Neural crest cell (in vitro differentiated cells): ENCODE data around the gene ABHD1. TPM values are rescaled to one million over a fixed set of nuclear protein-coding genes. Genes with fewer than 3 reads are reported as not detected.

Experiments used
- DNase-seq: peaks from one replicate; pipeline ENCODE4 v3.0.0; 2021; ENCODE audit warnings: low read depth, mixed read lengths, low spot score
- H3K27ac Mint-ChIP-seq: one replicate; pipeline ENCODE4 v1.8.0; 2021; ENCODE audit warnings: mild to moderate bottlenecking, mixed read lengths; ENCODE audit not compliant: unreplicated experiment
- H3K27me3 Mint-ChIP-seq: 2 replicates; pipeline ENCODE4 v1.8.0; 2021; ENCODE audit warnings: low read depth, mild to moderate bottlenecking, mixed read lengths
- H3K36me3 Mint-ChIP-seq: 2 replicates; pipeline ENCODE4 v1.8.0; 2021; ENCODE audit warnings: low read depth, mild to moderate bottlenecking, mixed read lengths
- H3K4me1 Mint-ChIP-seq: 2 replicates; pipeline ENCODE4 v1.8.0; 2021; ENCODE audit warnings: mixed read lengths
- H3K4me3 Mint-ChIP-seq: one replicate; pipeline ENCODE4 v1.8.0; 2021; ENCODE audit warnings: mild to moderate bottlenecking, mixed read lengths
- H3K9me3 Mint-ChIP-seq: 2 replicates; pipeline ENCODE4 v1.8.0; 2021; ENCODE audit warnings: mixed read lengths
- total RNA-seq: library from RNA; stranded (reverse); gene quantifications from 2 replicates; pipeline ENCODE4 v1.2.1, GENCODE V29; 2021
- TF ChIP-seq, protein P1 (sequence below): fragments of 200-600 bp; sonication (generic); conservative IDR thresholded peaks from 2 replicates; pipeline ENCODE4 v1.5.0; 2021; ENCODE audit warnings: antibody characterized with exemption, mild to moderate bottlenecking

Gene ABHD1
- total RNA-seq, 1 donor from 2014 or later = 0.47 TPM

DNA sequence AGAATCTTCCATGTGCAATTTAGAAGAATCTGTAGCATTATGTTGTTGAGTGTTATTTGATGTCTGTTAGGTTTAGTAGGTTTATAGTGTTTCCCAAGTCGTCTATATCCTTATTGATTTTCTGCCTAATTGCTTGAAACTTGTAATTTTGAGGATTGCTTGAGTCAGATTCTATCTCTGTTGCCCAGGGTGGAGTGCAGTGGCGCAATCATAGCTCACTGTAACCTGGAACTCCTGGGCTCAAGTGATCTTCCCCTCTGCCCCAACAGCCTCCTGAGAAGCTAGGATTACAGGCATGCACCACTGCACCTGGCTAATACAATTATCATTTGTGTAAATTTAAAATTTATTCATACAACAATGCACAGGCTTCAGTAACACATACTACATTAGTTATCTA lies 22.1 kb downstream of the ABHD1 start:
- peaks cover 5% of the 10 kb centered on the region for H3K9me3 Mint-ChIP-seq
- peaks cover 22% of the 10 kb centered on the region for H3K27me3 Mint-ChIP-seq
- no peak for DNase-seq
- no peak overlapping the region for H3K4me3 Mint-ChIP-seq
- H3K36me3 Mint-ChIP-seq = no peaks in the 10 kb centered on the region
- TF ChIP-seq, protein P1, sequence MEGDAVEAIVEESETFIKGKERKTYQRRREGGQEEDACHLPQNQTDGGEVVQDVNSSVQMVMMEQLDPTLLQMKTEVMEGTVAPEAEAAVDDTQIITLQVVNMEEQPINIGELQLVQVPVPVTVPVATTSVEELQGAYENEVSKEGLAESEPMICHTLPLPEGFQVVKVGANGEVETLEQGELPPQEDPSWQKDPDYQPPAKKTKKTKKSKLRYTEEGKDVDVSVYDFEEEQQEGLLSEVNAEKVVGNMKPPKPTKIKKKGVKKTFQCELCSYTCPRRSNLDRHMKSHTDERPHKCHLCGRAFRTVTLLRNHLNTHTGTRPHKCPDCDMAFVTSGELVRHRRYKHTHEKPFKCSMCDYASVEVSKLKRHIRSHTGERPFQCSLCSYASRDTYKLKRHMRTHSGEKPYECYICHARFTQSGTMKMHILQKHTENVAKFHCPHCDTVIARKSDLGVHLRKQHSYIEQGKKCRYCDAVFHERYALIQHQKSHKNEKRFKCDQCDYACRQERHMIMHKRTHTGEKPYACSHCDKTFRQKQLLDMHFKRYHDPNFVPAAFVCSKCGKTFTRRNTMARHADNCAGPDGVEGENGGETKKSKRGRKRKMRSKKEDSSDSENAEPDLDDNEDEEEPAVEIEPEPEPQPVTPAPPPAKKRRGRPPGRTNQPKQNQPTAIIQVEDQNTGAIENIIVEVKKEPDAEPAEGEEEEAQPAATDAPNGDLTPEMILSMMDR = no peak
- no peak overlapping the region for H3K27ac Mint-ChIP-seq
- no peaks in the 10 kb centered on the region for H3K4me1 Mint-ChIP-seq

DNA sequence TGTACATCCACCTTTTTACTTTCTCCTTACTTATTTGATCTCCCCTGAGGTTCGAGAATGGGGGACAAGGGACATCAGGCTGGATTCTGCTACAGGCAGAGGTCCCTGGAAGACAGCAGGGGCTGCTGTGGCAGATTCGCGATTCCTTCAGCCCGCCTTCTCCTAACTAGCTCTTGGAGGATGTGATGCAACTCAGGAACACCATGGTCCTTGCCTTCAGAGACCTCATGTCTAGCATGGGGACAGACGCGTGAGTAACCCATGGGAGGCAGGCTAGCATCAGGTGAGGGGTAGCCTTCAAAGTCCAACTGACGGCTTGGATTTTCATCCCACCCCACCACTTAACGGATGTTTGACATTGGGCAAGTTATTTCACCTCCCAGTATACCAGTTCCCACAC lies 24.3 kb downstream of the ABHD1 start:
- Mint-ChIP-seq H3K36me3 (no peaks in the 10 kb centered on the region), H3K27me3 (peaks cover 18% of the 10 kb centered on the region), H3K27ac (no peak overlapping the region), H3K9me3 (peaks cover 3% of the 10 kb centered on the region), H3K4me3 (no peak overlapping the region), H3K4me1 (no peaks in the 10 kb centered on the region)
- no peak for DNase-seq
- TF ChIP-seq, protein P1 = no peak

DNA sequence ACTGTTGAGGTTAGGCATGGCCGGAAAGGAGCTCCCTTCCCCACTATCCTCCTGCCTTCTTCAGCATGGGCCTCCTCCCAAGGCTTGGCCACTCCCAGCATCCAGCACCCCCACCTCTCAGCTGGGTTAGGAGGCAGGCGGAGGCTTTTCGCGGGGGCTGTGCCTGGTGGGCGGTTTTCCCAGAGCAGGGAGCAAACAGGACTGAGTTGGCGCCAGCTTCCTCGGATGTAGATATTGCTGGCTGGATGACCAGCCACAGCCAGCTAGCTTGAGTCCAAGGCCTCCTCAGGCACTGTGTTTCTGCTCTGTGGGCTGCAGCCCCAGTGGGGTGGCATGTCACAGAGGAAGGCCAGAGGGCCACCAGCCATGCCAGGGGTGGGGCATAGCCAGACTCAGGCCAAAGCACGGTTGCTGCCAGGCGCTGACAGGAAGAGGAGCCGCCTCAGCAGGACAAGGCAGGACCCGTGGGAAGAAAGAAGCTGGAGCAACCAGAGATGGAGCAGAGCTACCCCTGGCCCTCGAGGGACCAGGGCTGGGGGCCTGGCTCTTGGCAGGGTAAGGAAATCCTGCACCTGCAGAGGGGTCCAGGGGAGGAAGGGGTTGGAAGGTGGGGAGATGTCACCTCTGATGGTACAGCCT lies 25.3 kb downstream of the ABHD1 start, which contains the start of gene TCF23:
TSS of gene TCF23 (plus strand) at position 204 of the 639 bp plus-strand sequence. CDS start at position 334, 130 bp downstream.
- Mint-ChIP-seq H3K27ac (no peak within 1 kb of the TSS), H3K36me3 (no peaks in the 10 kb centered on the region), H3K9me3 (no peaks in the 10 kb centered on the region), H3K4me1 (no peaks in the 10 kb centered on the region), H3K4me3 (no peak within 1 kb of the TSS), H3K27me3 (peaks cover 9% of the 10 kb centered on the region)
- TF ChIP-seq, protein P1 = no peak
- no peak for DNase-seq

DNA sequence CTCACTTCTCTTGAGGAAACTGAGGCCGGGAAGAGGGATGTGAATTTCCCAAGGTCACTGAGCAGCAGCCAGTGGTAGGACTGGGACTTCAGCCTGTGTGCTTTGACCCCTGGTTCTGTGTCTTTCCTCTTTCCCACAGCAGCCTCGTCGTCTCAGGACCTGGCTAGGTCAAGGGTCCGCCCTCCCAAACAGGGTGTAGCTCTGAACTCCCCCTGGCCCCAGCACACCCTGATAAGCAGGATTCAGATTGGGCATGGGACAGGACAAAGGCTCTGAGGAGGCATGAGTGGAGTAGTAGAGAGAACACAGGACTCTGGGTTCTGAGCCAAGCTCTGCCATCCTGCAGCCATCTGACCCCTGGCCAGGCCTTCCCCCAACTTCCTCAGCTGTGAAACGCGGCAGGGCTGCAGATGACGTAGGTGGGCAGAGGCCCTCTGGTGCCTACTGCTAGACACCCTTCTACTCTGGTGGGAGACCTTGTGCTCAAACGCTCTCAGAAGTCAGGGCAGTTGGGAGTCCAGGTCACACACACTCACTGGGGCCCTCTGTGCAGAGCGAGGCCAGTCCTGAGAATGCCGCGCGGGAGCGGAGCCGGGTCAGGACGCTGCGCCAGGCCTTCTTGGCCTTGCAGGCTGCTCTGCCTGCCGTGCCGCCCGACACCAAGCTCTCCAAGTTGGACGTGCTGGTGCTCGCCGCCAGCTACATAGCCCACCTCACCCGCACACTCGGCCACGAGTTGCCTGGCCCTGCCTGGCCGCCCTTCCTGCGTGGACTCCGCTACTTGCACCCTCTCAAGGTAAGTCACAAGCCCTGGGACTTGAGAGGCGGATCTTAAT lies 26.2 kb downstream of the ABHD1 start:
- H3K9me3 Mint-ChIP-seq = no peaks in the 10 kb centered on the region
- no peaks in the 10 kb centered on the region for H3K4me1 Mint-ChIP-seq
- H3K27ac Mint-ChIP-seq = no peak overlapping the region
- no peaks in the 10 kb centered on the region for H3K36me3 Mint-ChIP-seq
- DNase-seq = no peak
- TF ChIP-seq, protein P1 = no peak
- H3K27me3 Mint-ChIP-seq = peaks cover 2% of the 10 kb centered on the region
- no peak overlapping the region for H3K4me3 Mint-ChIP-seq

DNA sequence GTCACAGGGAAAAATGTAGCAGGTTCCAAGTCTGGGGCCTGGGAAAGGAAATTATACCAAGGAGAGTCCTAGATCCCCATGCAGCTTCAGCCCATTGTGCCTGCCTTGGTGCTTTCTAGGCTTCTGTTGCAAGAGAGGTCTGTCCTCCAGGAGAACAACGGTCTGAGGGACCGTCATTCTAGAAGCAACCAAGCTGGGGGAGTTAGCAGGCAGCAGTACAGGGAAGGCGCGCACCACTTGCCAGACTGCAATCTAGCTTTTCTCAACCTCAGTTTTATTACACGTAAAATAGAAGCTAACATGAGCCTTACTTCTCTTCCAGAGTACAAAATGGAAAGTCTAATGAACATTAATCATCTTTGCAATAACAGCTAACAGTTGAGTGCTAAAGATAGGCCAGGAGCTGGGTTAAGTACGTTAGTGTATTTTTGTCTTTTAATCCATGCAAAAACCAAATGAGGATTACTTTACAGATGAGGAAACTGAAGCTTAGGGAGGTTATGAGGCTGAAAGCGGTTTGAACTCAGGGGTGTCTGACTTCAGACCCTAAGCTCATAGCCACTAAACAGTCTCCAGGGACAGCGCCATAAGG lies 27.1 kb downstream of the ABHD1 start:
- TF ChIP-seq, protein P1 = no peak
- Mint-ChIP-seq H3K4me3 (no peak overlapping the region), H3K9me3 (no peaks in the 10 kb centered on the region), H3K27ac (no peak overlapping the region), H3K4me1 (no peaks in the 10 kb centered on the region), H3K27me3 (no peaks in the 10 kb centered on the region), H3K36me3 (no peaks in the 10 kb centered on the region)
- DNase-seq = no peak
